ENCODE results near the gene ZNRF2.

Gene ZNRF2

DNA sequence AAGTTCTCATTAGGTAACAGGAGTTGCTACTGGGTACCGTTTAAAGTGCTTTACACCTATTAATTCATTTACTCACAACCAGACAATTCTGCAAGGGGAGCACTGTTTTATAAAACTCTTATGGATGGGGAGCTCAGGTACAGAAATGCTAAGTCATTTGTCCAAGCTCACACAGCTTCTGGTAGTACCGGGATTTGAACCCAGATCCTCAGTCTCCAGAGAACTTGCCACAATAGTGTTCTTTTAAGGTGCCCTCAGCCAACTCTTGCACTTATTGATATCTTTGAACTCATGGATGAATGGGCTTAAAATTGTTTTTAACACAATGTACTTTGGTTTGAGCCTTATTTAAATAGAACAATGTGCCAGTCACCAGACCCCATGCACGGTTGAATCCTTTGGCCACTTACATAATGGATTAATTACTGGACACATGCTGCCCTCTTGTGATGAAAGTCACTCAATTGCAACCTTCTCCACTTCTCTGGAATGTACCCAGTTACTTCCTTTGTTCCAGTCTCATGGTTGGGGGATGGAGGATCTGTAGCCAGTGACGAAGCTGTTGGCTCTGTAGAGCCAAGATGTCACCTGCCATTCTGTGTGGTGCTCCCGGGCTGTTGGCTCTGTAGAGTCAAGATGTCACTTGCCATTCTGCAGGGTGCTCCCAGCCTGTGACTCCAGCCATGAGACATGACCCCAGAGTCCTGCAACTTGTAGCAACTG, 128.5 kb downstream of the ZNRF2 start:
- no peak for DNase-seq (ENCODE audit: low read depth)

DNA sequence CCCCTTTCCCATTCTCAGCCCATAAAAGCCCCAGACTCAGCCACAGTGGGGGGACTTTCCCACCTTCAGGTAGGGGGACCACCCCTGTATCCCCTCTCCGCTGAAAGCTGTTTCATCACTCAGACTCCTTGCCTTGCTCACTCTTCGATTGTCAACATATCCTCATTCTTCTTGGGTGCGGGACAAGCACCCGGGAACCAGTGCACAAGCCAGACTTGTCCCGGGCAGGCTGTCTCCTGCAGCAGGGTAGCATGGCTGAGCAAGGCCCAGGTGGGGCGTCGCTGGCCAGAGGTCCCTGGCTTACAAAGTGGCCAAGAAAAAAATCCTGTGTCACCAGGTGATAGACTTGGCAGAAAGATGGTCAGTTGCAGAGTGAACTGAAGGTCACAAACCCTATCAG, 129.5 kb downstream of the ZNRF2 start:
- DNase-seq (ENCODE audit: low read depth) = no peak

Data from stimulated activated CD8-positive, alpha-beta memory T cell treated with anti-CD3 and anti-CD28 coated beads, Interleukin-15, amount 100 ng/mL, for 1 hour (primary cell).